HepG2 (cell line): ENCODE results near the gene AIF1. TPM values are rescaled to one million over a fixed set of nuclear protein-coding genes. Genes with fewer than 3 reads are reported as not detected.
A peak's percentile ranks its signal among the peaks of the same experiment; 100 is the strongest.

Experiments used
- ATAC-seq: fragments of 200-7000 bp; cut with Tn5 transposase; 3 replicates; pipeline ENCODE4 v1.9.1; 2020; ENCODE audit warnings: mild to moderate bottlenecking, moderate library complexity
- BruUV-seq: library from RNA; stranded (reverse); fragments of 400-500 nt; replicated peaks from 2 replicates; lab custom pipeline; 2021; lab: Mats Ljungman, UMichigan
- CTCF ChIA-PET: fragments of 300-600 bp; formaldehyde crosslinking; extraction: SDS; loops from one replicate; lab custom pipeline; 2021; ENCODE audit warnings: low total read pairs, inconsistent platforms, low intra/inter-chr PET ratio; lab: Yijun Ruan, JAX
- POLR2A ChIA-PET: fragments of 350-600 bp; sonication (Branson Sonifier 250); formaldehyde crosslinking; loops from one replicate; lab custom pipeline; 2020; ENCODE audit warnings: antibody characterized with exemption, inconsistent platforms; lab: Yijun Ruan, JAX
- DNase-seq: peaks from one replicate; pipeline ENCODE4 v3.0.0-alpha.2; 2015; ENCODE audit warnings: low spot score
- FAIRE-seq: peaks from 3 replicates; lab custom pipeline; 2011; peaks lifted over from hg19 to GRCh38; lab: Jason Lieb, UNC
- H2AFZ ChIP-seq: one replicate; pipeline ENCODE4 v1.6.1; 2011; ENCODE audit warnings: low read length, inconsistent platforms
- H3K27ac ChIP-seq: fragments of 300-600 bp; 3 replicates; pipeline ENCODE4 v1.8.0; 2011; ENCODE audit warnings: mixed run types, mild to moderate bottlenecking, mixed read lengths, low read length, inconsistent platforms; ENCODE audit not compliant: insufficient read depth; ENCODE audit errors: extremely low read length
- H3K27me3 ChIP-seq, 2 experiments: fragments of 200-600 bp in 1 of 2; 2 replicates in 1 of 2; 3 replicates in 1 of 2; pipeline versions ENCODE4 v1.6.0 to v1.8.0; 2011; ENCODE audit warnings: low read length in 2 of 2, mild to moderate bottlenecking in 2 of 2, moderate library complexity in 2 of 2, inconsistent platforms in 1 of 2; ENCODE audit not compliant: insufficient read depth in 2 of 2, control insufficient read depth in 1 of 2
- H3K36me3 ChIP-seq, 2 experiments: fragments of 200-600 bp in 1 of 2; replicated peaks in 1 of 2; 2 replicates in 1 of 2; 3 replicates in 1 of 2; pipeline versions ENCODE4 v1.5.1 to v1.8.0; 2011; ENCODE audit warnings: low read length in 2 of 2, inconsistent platforms in 1 of 2; ENCODE audit not compliant: insufficient read depth in 2 of 2, control insufficient read depth in 1 of 2
- H3K4me1 ChIP-seq: 2 replicates; pipeline ENCODE4 v1.5.1; 2012; ENCODE audit warnings: low read length, inconsistent platforms; ENCODE audit not compliant: insufficient read depth
- H3K4me2 ChIP-seq: 2 replicates; pipeline ENCODE4 v1.6.0; 2011; ENCODE audit warnings: low read depth, low read length, inconsistent platforms
- H3K4me3 ChIP-seq, 3 experiments: fragments of 200-600 bp in 1 of 3; sonication (generic), shearing (Covaris generic) in 1 of 3; replicated peaks in 1 of 3; 2 replicates each; pipeline ENCODE4 v1.5.1; 2011 to 2016; ENCODE audit warnings: low read length in 3 of 3, inconsistent platforms in 2 of 3, low read depth in 2 of 3, mild to moderate bottlenecking in 2 of 3, control low read depth in 1 of 3, mixed read lengths in 1 of 3; ENCODE audit not compliant: insufficient read depth in 1 of 3
- H3K79me2 ChIP-seq: one replicate; pipeline ENCODE4 v1.6.1; 2011; ENCODE audit warnings: low read length, inconsistent platforms; ENCODE audit not compliant: insufficient read depth
- H3K9ac ChIP-seq: 2 replicates; pipeline ENCODE4 v1.6.0; 2011; ENCODE audit warnings: mild to moderate bottlenecking, low read depth, low read length, inconsistent platforms; ENCODE audit not compliant: insufficient read depth
- H3K9me3 ChIP-seq: 2 replicates; pipeline ENCODE4 v1.5.1; 2012; ENCODE audit warnings: mild to moderate bottlenecking, low read length
- H4K20me1 ChIP-seq: 2 replicates; pipeline ENCODE4 v1.6.0; 2011; ENCODE audit warnings: inconsistent platforms, mild to moderate bottlenecking, low read length, moderate library complexity; ENCODE audit not compliant: insufficient read depth
- AGO2 ChIP-seq: fragments of 200-400 bp; formaldehyde crosslinking; optimal IDR thresholded peaks from 2 replicates; pipeline ENCODE3; 2017; ENCODE audit warnings: mild to moderate bottlenecking, low read depth, low read length, moderate library complexity
- KDM2A ChIP-seq: sonication (generic); formaldehyde crosslinking; IDR thresholded peaks from 2 replicates; pipeline ENCODE4 v1.4.0; 2020; ENCODE audit warnings: low read depth, missing genetic modification reagents, borderline replicate concordance
- RBFOX2 ChIP-seq: fragments of 200-400 bp; formaldehyde crosslinking; IDR thresholded peaks from 2 replicates; pipeline ENCODE4 v1.6.1; 2017; ENCODE audit warnings: low read depth, mild to moderate bottlenecking, low read length
- STAG1 ChIP-seq: sonication (generic); formaldehyde crosslinking; IDR thresholded peaks from 2 replicates; pipeline ENCODE4 v1.4.0; 2020; ENCODE audit warnings: missing genetic modification reagents
- ZBTB8A ChIP-seq: sonication (generic); formaldehyde crosslinking; IDR thresholded peaks from 2 replicates; pipeline ENCODE4 v1.4.0; 2020; ENCODE audit warnings: mild to moderate bottlenecking, low read depth, missing genetic modification reagents, borderline replicate concordance
- ZNF160 ChIP-seq: sonication (generic); formaldehyde crosslinking; IDR thresholded peaks from 2 replicates; pipeline ENCODE4 v1.8.0; 2022; ENCODE audit warnings: mild to moderate bottlenecking, inconsistent platforms, missing genetic modification reagents
- ZNF550 ChIP-seq: sonication (generic); formaldehyde crosslinking; IDR thresholded peaks from 2 replicates; pipeline ENCODE4 v1.4.0; 2020; ENCODE audit warnings: mild to moderate bottlenecking, missing genetic modification reagents, borderline replicate concordance
- WGBS: methylation state at CpG from one replicate; pipeline ENCODE4 v1.1.6; 2017; ENCODE audit warnings: low lambda C conversion rate; 5-methylcytosine and 5-hydroxymethylcytosine counted together
- in situ Hi-C: cut with HindIII; loops from 2 replicates; pipeline ENCODE4 v1.10.0; 2017; ENCODE audit warnings: low pct_unique_long_range_greater_than_20kb; ENCODE audit not compliant: extremely low pct_ligation_motif_present
- intact Hi-C: fragments of 100-400 bp; cut with micrococcal nuclease; formaldehyde crosslinking; loops from one replicate; pipeline ENCODE4 v1.10.0; 2022; ENCODE audit not compliant: unreplicated experiment
- polyA plus RNA-seq, 8 experiments: library from polyadenylated mRNA; depleted of rRNA in 3 of 8; stranded (reverse) in 7 of 8; unstranded in 1 of 8; fragments of >200 nt; fragmentation: Illumina TruSeq in 4 of 8; extraction: Trizol in 4 of 8; gene quantifications; 2 replicates each; pipeline versions ENCODE4 v1.2.1 to v1.2.3, GENCODE V29; 2011 to 2016; ENCODE audit warnings: low read depth in 4 of 8, missing spikeins in 1 of 8, mixed read lengths in 1 of 8; ENCODE audit not compliant: insufficient read depth in 1 of 8
- total RNA-seq, 5 experiments: library from RNA; depleted of rRNA; stranded (reverse); fragments of >200 nt; fragmentation: Illumina TruSeq; extraction: Trizol; gene quantifications; 2 replicates each; pipeline ENCODE4 v1.2.3, GENCODE V29; 2016; ENCODE audit warnings: low read depth in 1 of 5
- TF ChIP-seq, protein P1 (sequence below): sonication (generic); formaldehyde crosslinking; IDR thresholded peaks from 2 replicates; pipeline ENCODE4 v1.4.0; 2020; ENCODE audit warnings: missing genetic modification reagents

The AIF1 gene
- total and polyA plus RNA-seq, 2 of the 13 experiments (the other 11 are each of a cell fraction or from before 2014, with no cell fraction given) = 1.5 TPM; not detected in 1

DNA sequence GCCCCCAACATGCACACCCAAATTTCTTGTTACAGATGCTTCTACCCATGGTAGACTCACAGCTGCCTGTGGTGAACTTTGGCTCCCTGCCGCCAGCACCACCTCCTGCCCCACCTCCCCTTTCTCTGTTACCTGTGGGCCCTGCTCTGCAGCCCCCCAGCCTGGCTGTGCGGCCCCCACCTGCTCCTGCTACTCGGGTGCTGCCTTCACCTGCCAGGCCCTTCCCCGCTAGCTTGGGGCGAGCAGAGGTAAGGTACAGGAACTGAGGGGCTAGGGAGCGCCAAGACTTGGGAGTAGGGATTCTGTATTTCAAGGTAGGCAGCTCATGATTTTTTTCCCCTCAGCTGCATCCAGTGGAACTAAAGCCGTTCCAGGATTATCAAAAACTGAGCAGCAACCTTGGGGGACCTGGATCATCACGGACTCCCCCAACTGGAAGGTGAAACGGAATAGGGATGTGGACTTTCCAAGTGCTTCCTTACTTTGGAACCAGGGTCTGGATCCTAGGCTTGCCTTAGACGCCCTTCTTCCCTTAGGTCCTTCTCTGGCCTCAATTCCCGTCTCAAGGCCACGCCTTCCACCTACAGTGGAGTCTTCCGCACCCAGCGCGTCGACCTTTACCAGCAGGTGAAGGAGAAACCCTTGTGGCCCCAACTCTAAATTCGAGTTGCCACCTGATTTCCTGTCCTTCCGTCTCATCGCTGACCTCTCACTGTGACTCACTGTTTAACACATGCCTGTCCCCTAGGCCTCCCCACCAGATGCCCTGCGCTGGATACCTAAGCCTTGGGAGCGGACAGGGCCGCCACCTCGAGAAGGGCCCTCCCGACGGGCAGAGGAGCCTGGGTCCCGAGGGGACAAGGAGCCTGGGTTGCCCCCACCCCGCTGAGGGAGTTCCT, 21.9 kb downstream of the AIF1 start (continued):
- TF ChIP-seq, protein P1, sequence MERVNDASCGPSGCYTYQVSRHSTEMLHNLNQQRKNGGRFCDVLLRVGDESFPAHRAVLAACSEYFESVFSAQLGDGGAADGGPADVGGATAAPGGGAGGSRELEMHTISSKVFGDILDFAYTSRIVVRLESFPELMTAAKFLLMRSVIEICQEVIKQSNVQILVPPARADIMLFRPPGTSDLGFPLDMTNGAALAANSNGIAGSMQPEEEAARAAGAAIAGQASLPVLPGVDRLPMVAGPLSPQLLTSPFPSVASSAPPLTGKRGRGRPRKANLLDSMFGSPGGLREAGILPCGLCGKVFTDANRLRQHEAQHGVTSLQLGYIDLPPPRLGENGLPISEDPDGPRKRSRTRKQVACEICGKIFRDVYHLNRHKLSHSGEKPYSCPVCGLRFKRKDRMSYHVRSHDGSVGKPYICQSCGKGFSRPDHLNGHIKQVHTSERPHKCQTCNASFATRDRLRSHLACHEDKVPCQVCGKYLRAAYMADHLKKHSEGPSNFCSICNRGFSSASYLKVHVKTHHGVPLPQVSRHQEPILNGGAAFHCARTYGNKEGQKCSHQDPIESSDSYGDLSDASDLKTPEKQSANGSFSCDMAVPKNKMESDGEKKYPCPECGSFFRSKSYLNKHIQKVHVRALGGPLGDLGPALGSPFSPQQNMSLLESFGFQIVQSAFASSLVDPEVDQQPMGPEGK (CRISPR knock-in tag) = peak; percentile 71
- TF ChIP-seq ZNF160 (CRISPR knock-in tag) (no peak), KDM2A (CRISPR knock-in tag) (0 out of 2 replicates have a peak, but pooled peaks have one; percentile 2)

DNA sequence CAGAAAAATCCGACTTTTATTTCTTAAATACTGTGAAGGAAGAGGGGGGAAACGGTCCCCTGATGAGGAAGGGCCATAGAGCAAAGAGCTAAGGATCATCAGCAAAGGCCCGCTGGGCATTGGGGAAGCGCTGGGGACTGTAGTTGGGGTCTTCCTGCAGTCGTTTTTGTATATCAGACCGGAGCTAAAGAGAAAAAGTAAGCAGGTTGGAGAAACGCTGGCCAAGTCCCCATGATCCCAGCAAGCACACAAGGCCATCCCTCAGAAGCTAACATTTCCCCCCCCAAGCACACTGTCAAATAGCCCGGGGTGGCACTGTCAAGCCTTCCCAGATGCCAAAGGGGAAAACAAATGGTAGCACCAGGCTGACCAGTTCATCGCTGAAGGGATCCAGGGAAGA, 24.0 kb downstream of the AIF1 start:
- ATAC-seq (no peak), DNase-seq (no peak), FAIRE-seq (no peak)
- no peak overlapping the region for H3K4me3 ChIP-seq
- H3K27ac ChIP-seq = no peak overlapping the region
- ChIA-PET CTCF (no interaction called here), POLR2A (interaction anchor here (0.8 to 4.7 kb wide), 10 partner anchors 8 to 329 kb away, joined by 3 to 46 read pairs (median 6); partner anchors contain the start of genes APOM, BAG6, C6orf47 and GPANK1)
- no peak for TF ChIP-seq STAG1 (CRISPR knock-in tag)
- TF ChIP-seq ZNF550 (CRISPR knock-in tag) = no peak
- no peak for TF ChIP-seq ZBTB8A (CRISPR knock-in tag)
- peak; percentile 24 for TF ChIP-seq AGO2
- 0 out of 2 replicates have a peak, but pooled peaks have one; percentile 16 for TF ChIP-seq RBFOX2
- no peak overlapping the region for H3K4me2 ChIP-seq
- H3K27me3 ChIP-seq = no peaks in the 10 kb centered on the region
- peaks cover 64 to 82% of the 10 kb centered on the region in 2 experiments for H3K36me3 ChIP-seq
- H3K79me2 ChIP-seq = no peaks in the 10 kb centered on the region
- WGBS = 96% methylated on average over 9 of the region's 9 CpGs
- H3K4me1 ChIP-seq = peaks cover 13% of the 10 kb centered on the region
- BruUV-seq = no TSS peak
- in situ Hi-C loops (no loop called here), intact Hi-C loops (no loop called here)
- H4K20me1 ChIP-seq = no peaks in the 10 kb centered on the region; the same call in 1 of the 2 replicates
- no peak overlapping the region for H2AFZ ChIP-seq
- no peak overlapping the region for H3K9ac ChIP-seq
- H3K9me3 ChIP-seq = no peaks in the 10 kb centered on the region
